Adrenal gland (tissue), 5 donors: ENCODE results near the gene GNPAT.

Experiments
- CTCF ChIP-seq, 6 experiments: fragments of 450-650 bp in 4 of 6; fragments of 200-600 bp in 2 of 6; sonication (generic) in 1 of 6; IDR thresholded peaks; 1 replicate in 5 of 6; 2 replicates in 1 of 6; pipeline versions ENCODE4 v1.5.1 to v1.8.0; 2016 to 2021; ENCODE audit warnings: antibody characterized with exemption in 6 of 6, mild to moderate bottlenecking in 2 of 6, moderate library complexity in 1 of 6
- POLR2A ChIP-seq, 2 donors: fragments of 450-650 bp; IDR thresholded peaks; one replicate each; pipeline ENCODE4 v1.6.1; 2017; ENCODE audit warnings: antibody characterized with exemption in 2 of 2, mild to moderate bottlenecking in 2 of 2, moderate library complexity in 1 of 2
- donor health status: DM: no; HTN: no; CAD: no.

- TF ChIP-seq CTCF (IDR thresholded peaks at IDR 0.05) (no peak), POLR2A (IDR thresholded peaks at IDR 0.05) (no peak)
These were observed 11.3 kb downstream of the GNPAT start for GRCh38 chr1:231252336-231252735.
